ENCODE results near the gene DNAL1.

The DNAL1 gene

GRCh38 chr14:73742520-73743238 lies 97.9 kb downstream of the DNAL1 start:
- TF ChIP-seq CTCF (IDR thresholded peaks at IDR 0.05; ENCODE audit: control insufficient read depth, extremely low read depth, insufficient read depth) = no peak
- no peak overlapping the region for H3K4me3 ChIP-seq (ENCODE audit: low read depth, low read length)
- no peak for DNase-seq (ENCODE audit: low read depth)

GRCh38 chr14:73743431-73743931 lies 98.7 kb downstream of the DNAL1 start:
- DNase-seq (ENCODE audit: low read depth) = no peak
- H3K4me3 ChIP-seq (ENCODE audit: low read depth, low read length) = no peak overlapping the region
- no peak for TF ChIP-seq CTCF (IDR thresholded peaks at IDR 0.05; ENCODE audit: control insufficient read depth, extremely low read depth, insufficient read depth)

GRCh38 chr14:73744175-73744867 lies 99.5 kb downstream of the DNAL1 start:
- DNase-seq (ENCODE audit: low read depth) = no peak
- H3K4me3 ChIP-seq (ENCODE audit: low read depth, low read length) = no peak overlapping the region
- TF ChIP-seq CTCF (IDR thresholded peaks at IDR 0.05; ENCODE audit: control insufficient read depth, extremely low read depth, insufficient read depth) = no peak

- H3K4me3 ChIP-seq (ENCODE audit: low read depth, low read length) = no peak overlapping the region
- no peak for TF ChIP-seq CTCF (IDR thresholded peaks at IDR 0.05; ENCODE audit: control insufficient read depth, extremely low read depth, insufficient read depth)
- no peak for DNase-seq (ENCODE audit: low read depth)
These were observed 100.2 kb downstream of the DNAL1 start for GRCh38 chr14:73744874-73745529.

- H3K4me3 ChIP-seq (ENCODE audit: low read depth, low read length) = no peak overlapping the region
- DNase-seq (ENCODE audit: low read depth) = no peak
- no peak for TF ChIP-seq CTCF (IDR thresholded peaks at IDR 0.05; ENCODE audit: control insufficient read depth, extremely low read depth, insufficient read depth)
These were observed 101.1 kb downstream of the DNAL1 start for GRCh38 chr14:73745571-73746519.

Measured in LNCaP clone FGC (cell line).